GM21717 (cell line): ENCODE measurements around the gene THSD4.
"Not testable (repeated sequence)": the region's sequence is repeated elsewhere in the genome, so short reads cannot be mapped to it uniquely, and the experiment has no call there.

Experiments used
- ATAC-seq: cut with Tn5 transposase; IDR thresholded peaks from one replicate; pipeline ENCODE4 v1.9.1; 2021; ENCODE audit warnings: mild to moderate bottlenecking, moderate library complexity; ENCODE audit not compliant: unreplicated experiment

Gene THSD4

GRCh38 chr15:71401728-71402127 is 286.5 kb downstream of the THSD4 start:
- ATAC-seq, result not testable (repeated sequence)

- ATAC-seq, result no peak
Measured at GRCh38 chr15:71409541-71409940, 294.3 kb downstream of the THSD4 start.

GRCh38 chr15:71410347-71410746 is 295.1 kb downstream of the THSD4 start:
- ATAC-seq, result no peak

- ATAC-seq, result no peak
Measured at GRCh38 chr15:71411538-71412482, 296.5 kb downstream of the THSD4 start.

- ATAC-seq, result no peak
Measured at GRCh38 chr15:71413419-71413818, 298.1 kb downstream of the THSD4 start.

GRCh38 chr15:71414853-71415252 is 299.6 kb downstream of the THSD4 start:
- no peak for ATAC-seq

GRCh38 chr15:71422530-71423259 is 307.4 kb downstream of the THSD4 start:
- no peak for ATAC-seq

- no peak for ATAC-seq
Measured at GRCh38 chr15:71424765-71425164, 309.5 kb downstream of the THSD4 start.

GRCh38 chr15:71425388-71425787 is 310.1 kb downstream of the THSD4 start:
- no peak for ATAC-seq

GRCh38 chr15:71426792-71427191 is 311.5 kb downstream of the THSD4 start:
- ATAC-seq, result no peak

- no peak for ATAC-seq
Measured at GRCh38 chr15:71430782-71431181, 315.5 kb downstream of the THSD4 start.

- no peak for ATAC-seq
Measured at GRCh38 chr15:71431343-71432336, 316.4 kb downstream of the THSD4 start.

- ATAC-seq, result no peak
Measured at GRCh38 chr15:71433402-71433801, 318.1 kb downstream of the THSD4 start.

GRCh38 chr15:71434774-71435173 is 319.5 kb downstream of the THSD4 start:
- no peak for ATAC-seq

GRCh38 chr15:71435552-71435951 is 320.3 kb downstream of the THSD4 start:
- no peak for ATAC-seq

GRCh38 chr15:71436854-71437253 is 321.6 kb downstream of the THSD4 start:
- ATAC-seq, result no peak

- ATAC-seq, result no peak
Measured at GRCh38 chr15:71437404-71437803, 322.1 kb downstream of the THSD4 start.

GRCh38 chr15:71437919-71438318 is 322.6 kb downstream of the THSD4 start:
- no peak for ATAC-seq

GRCh38 chr15:71439478-71439877 is 324.2 kb downstream of the THSD4 start:
- not testable (repeated sequence) for ATAC-seq

- no peak for ATAC-seq
Measured at GRCh38 chr15:71440489-71441110, 325.3 kb downstream of the THSD4 start.
